ENCODE measurements around the gene KREMEN2. TPM values are rescaled to one million over a fixed set of nuclear protein-coding genes. Genes with fewer than 3 reads are reported as not detected.

The KREMEN2 gene
- total and polyA plus RNA-seq, 2 of the 4 experiments (the other 2 are of a cell fraction): 0.03 TPM; not detected in 1

DNA sequence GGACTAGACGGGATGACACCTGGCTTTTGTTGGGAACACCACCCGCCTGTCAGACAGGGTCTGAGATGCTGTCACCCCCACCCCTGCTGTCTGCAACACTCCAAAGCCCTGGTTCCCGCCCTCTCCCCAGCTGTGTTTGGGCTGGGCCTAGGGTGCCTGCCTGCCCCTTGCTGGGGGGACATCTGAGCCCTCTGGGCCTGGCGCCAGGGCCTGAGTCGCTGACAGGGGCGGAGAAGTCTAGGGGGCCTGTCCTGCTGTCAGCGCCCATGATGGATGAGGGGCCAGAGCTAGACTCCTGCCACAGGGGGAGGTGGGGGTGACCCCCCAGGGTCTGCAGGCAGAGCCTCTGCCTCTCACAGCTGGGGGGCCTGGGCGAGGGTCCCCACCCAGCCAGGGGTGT, 23.8 kb downstream of the KREMEN2 start:
- POLR2A ChIA-PET (ENCODE audit: unreplicated experiment): no interaction called here
- H2AK5ac ChIP-seq (ENCODE audit: low read depth, low read length): no peak overlapping the region
- H3K4ac ChIP-seq (ENCODE audit: low read depth, low read length): no peak overlapping the region
- H2BK15ac ChIP-seq (ENCODE audit: low read depth, low read length): no peak overlapping the region
- H2BK5ac ChIP-seq (ENCODE audit: low read depth, low read length, poor library complexity, severe bottlenecking): no peak overlapping the region
- no peak overlapping the region for H4K8ac ChIP-seq (ENCODE audit: low read depth in 2 of 2, low read length in 2 of 2)
- H4K91ac ChIP-seq (ENCODE audit: insufficient read depth, low read depth, low read length): no peak overlapping the region
- H2AFZ ChIP-seq (replicated peaks; ENCODE audit: low read length, poor library complexity): no peak overlapping the region
- H3K23ac ChIP-seq (ENCODE audit: low read depth, low read length): no peak overlapping the region
- ATAC-seq (ENCODE audit: low read depth) (no peak), DNase-seq (no peak)
- no peak overlapping the region for H2BK20ac ChIP-seq (ENCODE audit: low read depth, low read length)
- no peak overlapping the region for H4K5ac ChIP-seq (ENCODE audit: low read depth, low read length)
- H3K4me2 ChIP-seq (ENCODE audit: low read depth, low read length): no peak overlapping the region
- in situ Hi-C loops (cut with MboI; ENCODE audit: low sequenced_read_pairs) (no loop called here), dilution Hi-C loops (cut with HindIII; ENCODE audit: low sequenced_read_pairs, unreplicated experiment) (no loop called here), intact Hi-C loops (cut with micrococcal nuclease) (no loop called here)
- no peaks in the 10 kb centered on the region for H3K9me1 ChIP-seq (ENCODE audit: insufficient read depth, low read length)
- CTCF ChIA-PET: no interaction called here
- no peak overlapping the region for H3K18ac ChIP-seq (ENCODE audit: low read depth, low read length)
- peaks cover 21% of the 10 kb centered on the region for H3K27me3 ChIP-seq (ENCODE audit: control insufficient read depth, insufficient read depth, low read length)
- H2AK9ac ChIP-seq (replicated peaks; ENCODE audit: low read depth, low read length, poor library complexity): no peak overlapping the region
- no peaks in the 10 kb centered on the region for H3K9me3 ChIP-seq (ENCODE audit: control insufficient read depth, insufficient read depth, low read length)
- no peaks in the 10 kb centered on the region for H3K36me3 ChIP-seq (ENCODE audit: control insufficient read depth, insufficient read depth, low read length)
- WGBS, 2 experiments (ENCODE audit: extremely low coverage in 2 of 2, insufficient read length in 1 of 2): 0% methylated on average over 1 of the region's 8 CpGs; no CpG with 5 or more reads in 1 of the 2 experiments
- H3K4me3 ChIP-seq (ENCODE audit: insufficient read depth, low read depth, low read length): no peak overlapping the region
- no peaks in the 10 kb centered on the region for H4K20me1 ChIP-seq (ENCODE audit: insufficient read depth, low read length)
- H3K14ac ChIP-seq (replicated peaks; ENCODE audit: low read depth, low read length): no peak overlapping the region
- BruUV-seq (replicated peaks): no TSS peak
- H3K9ac ChIP-seq (ENCODE audit: low read depth, low read length): no peak overlapping the region
- H2BK120ac ChIP-seq (ENCODE audit: low read depth, low read length): no peak overlapping the region
- H3K27ac ChIP-seq (ENCODE audit: insufficient read depth, low read length): no peak overlapping the region
- H3K4me1 ChIP-seq (ENCODE audit: control insufficient read depth, insufficient read depth, low read length): peaks cover 2% of the 10 kb centered on the region; the same call in 1 of the 2 replicates
- H3K56ac ChIP-seq (ENCODE audit: extremely low read depth, insufficient read depth, low read length): no peak overlapping the region
- no peaks in the 10 kb centered on the region for H3K79me1 ChIP-seq (ENCODE audit: low read depth in 1 of 2, low read length in 2 of 2)
- no peak for TF ChIP-seq MXI1 (IDR thresholded peaks at IDR 0.05; ENCODE audit: borderline replicate concordance, low read depth, low read length)
- no peak for TF ChIP-seq RCOR1 (IDR thresholded peaks at IDR 0.05; ENCODE audit: insufficient replicate concordance, low read length)
- TF ChIP-seq, protein P1, sequence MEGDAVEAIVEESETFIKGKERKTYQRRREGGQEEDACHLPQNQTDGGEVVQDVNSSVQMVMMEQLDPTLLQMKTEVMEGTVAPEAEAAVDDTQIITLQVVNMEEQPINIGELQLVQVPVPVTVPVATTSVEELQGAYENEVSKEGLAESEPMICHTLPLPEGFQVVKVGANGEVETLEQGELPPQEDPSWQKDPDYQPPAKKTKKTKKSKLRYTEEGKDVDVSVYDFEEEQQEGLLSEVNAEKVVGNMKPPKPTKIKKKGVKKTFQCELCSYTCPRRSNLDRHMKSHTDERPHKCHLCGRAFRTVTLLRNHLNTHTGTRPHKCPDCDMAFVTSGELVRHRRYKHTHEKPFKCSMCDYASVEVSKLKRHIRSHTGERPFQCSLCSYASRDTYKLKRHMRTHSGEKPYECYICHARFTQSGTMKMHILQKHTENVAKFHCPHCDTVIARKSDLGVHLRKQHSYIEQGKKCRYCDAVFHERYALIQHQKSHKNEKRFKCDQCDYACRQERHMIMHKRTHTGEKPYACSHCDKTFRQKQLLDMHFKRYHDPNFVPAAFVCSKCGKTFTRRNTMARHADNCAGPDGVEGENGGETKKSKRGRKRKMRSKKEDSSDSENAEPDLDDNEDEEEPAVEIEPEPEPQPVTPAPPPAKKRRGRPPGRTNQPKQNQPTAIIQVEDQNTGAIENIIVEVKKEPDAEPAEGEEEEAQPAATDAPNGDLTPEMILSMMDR (conservative IDR thresholded peaks at IDR 0.05; ENCODE audit: low read depth, low read length): no peak
- no peak for TF ChIP-seq POLR2A (IDR thresholded peaks at IDR 0.05; ENCODE audit: low read depth, low read length)
- TF ChIP-seq, protein P2, sequence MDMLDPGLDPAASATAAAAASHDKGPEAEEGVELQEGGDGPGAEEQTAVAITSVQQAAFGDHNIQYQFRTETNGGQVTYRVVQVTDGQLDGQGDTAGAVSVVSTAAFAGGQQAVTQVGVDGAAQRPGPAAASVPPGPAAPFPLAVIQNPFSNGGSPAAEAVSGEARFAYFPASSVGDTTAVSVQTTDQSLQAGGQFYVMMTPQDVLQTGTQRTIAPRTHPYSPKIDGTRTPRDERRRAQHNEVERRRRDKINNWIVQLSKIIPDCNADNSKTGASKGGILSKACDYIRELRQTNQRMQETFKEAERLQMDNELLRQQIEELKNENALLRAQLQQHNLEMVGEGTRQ (IDR thresholded peaks at IDR 0.05; ENCODE audit: low read depth, low read length): no peak
- TF ChIP-seq SMC3 (IDR thresholded peaks at IDR 0.05; ENCODE audit: low read depth, low read length): no peak
- no peak for TF ChIP-seq CHD1 (IDR thresholded peaks at IDR 0.05; ENCODE audit: low read depth, low read length)
- no peak for TF ChIP-seq RAD21 (IDR thresholded peaks at IDR 0.05; ENCODE audit: low read length)
- TF ChIP-seq BHLHE40 (IDR thresholded peaks at IDR 0.05; ENCODE audit: low read depth, low read length): no peak
